ENCODE data around the gene DLGAP4. TPM values are rescaled to one million over a fixed set of nuclear protein-coding genes. Genes with fewer than 3 reads are reported as not detected.

DLGAP4 gene
- total and polyA plus RNA-seq, 2 of the 13 experiments (the other 11 are each of a cell fraction or from before 2014, with no cell fraction given) = 15.2 to 26.7 TPM

DNA sequence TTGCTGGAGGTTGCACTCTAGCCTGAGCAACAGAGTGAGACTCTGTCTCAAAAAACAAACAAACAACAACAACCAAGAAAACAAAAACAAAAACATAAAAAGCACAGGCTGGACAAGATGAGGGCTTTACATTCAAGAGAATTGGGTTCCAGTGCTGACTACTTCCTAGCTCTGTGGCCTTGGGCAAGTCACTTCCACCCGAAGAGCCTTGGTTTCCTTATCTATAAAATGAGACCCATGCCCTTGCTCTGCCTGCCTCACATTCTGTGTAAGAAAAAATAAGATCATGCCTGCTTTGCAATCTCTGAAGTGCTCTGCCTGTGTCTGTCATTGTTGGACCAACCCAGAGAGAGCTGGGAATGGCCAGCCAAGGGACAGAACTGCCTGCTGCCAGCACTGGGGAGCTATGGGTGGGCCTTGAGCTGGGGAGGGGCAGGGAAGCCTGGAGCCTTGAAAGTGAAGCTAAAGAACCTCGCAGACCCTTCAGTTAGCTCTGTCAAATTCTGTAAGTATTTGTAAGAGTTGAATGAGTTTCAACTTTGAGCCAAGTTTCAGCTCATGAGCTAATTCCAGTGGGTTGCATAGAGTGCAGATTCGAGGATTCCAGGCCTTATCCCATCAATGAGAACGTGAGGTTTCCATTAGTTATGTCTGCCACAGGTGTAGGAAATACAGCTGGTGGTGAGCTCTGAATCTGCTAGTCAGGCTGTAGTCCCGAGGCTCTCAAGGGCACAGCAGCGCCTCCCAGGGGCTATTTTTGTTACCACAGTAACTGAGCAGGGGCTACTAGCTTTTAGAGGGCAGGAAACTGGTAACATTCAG is 93.2 kb downstream of the DLGAP4 start (continued):
- TF ChIP-seq REL (CRISPR knock-in tag; conservative IDR thresholded peaks at IDR 0.05) (no peak), SP140L (CRISPR knock-in tag; IDR thresholded peaks at IDR 0.05; ENCODE audit: borderline replicate concordance) (peak; percentile 64; the same call in 1 of the 2 replicates), ZNF790 (CRISPR knock-in tag; IDR thresholded peaks at IDR 0.05; ENCODE audit: borderline replicate concordance) (no peak), ZNF225 (CRISPR knock-in tag; IDR thresholded peaks at IDR 0.05) (no peak), ZNF564 (CRISPR knock-in tag; IDR thresholded peaks at IDR 0.05) (no peak), RAD21 (CRISPR knock-in tag; IDR thresholded peaks at IDR 0.05) (peak; percentile 90), RFX5 (IDR thresholded peaks at IDR 0.05; ENCODE audit: low read depth, low read length) (peak; percentile 55; the same call in 1 of the 2 replicates), MZF1 (CRISPR knock-in tag; IDR thresholded peaks at IDR 0.05; ENCODE audit: borderline replicate concordance) (no peak), ZKSCAN8 (CRISPR knock-in tag; IDR thresholded peaks at IDR 0.05; ENCODE audit: borderline replicate concordance) (peak; percentile 79; the same call in 1 of the 2 replicates), ZNF724P (CRISPR knock-in tag; IDR thresholded peaks at IDR 0.05; ENCODE audit: borderline replicate concordance) (no peak), ESRRA (CRISPR knock-in tag; IDR thresholded peaks at IDR 0.05; ENCODE audit: low read depth) (no peak)
- TF ChIP-seq, protein P1, sequence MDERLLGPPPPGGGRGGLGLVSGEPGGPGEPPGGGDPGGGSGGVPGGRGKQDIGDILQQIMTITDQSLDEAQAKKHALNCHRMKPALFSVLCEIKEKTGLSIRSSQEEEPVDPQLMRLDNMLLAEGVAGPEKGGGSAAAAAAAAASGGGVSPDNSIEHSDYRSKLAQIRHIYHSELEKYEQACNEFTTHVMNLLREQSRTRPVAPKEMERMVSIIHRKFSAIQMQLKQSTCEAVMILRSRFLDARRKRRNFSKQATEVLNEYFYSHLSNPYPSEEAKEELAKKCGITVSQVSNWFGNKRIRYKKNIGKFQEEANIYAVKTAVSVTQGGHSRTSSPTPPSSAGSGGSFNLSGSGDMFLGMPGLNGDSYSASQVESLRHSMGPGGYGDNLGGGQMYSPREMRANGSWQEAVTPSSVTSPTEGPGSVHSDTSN (CRISPR knock-in tag; IDR thresholded peaks at IDR 0.05) = no peak
- TF ChIP-seq, protein P2, sequence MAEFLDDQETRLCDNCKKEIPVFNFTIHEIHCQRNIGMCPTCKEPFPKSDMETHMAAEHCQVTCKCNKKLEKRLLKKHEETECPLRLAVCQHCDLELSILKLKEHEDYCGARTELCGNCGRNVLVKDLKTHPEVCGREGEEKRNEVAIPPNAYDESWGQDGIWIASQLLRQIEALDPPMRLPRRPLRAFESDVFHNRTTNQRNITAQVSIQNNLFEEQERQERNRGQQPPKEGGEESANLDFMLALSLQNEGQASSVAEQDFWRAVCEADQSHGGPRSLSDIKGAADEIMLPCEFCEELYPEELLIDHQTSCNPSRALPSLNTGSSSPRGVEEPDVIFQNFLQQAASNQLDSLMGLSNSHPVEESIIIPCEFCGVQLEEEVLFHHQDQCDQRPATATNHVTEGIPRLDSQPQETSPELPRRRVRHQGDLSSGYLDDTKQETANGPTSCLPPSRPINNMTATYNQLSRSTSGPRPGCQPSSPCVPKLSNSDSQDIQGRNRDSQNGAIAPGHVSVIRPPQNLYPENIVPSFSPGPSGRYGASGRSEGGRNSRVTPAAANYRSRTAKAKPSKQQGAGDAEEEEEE (CRISPR knock-in tag; IDR thresholded peaks at IDR 0.05; ENCODE audit: borderline replicate concordance) = no peak
- TF ChIP-seq, protein P3, sequence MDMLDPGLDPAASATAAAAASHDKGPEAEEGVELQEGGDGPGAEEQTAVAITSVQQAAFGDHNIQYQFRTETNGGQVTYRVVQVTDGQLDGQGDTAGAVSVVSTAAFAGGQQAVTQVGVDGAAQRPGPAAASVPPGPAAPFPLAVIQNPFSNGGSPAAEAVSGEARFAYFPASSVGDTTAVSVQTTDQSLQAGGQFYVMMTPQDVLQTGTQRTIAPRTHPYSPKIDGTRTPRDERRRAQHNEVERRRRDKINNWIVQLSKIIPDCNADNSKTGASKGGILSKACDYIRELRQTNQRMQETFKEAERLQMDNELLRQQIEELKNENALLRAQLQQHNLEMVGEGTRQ (IDR thresholded peaks at IDR 0.05; ENCODE audit: low read depth, low read length) = no peak
- TF ChIP-seq, protein P3 (CRISPR knock-in tag; IDR thresholded peaks at IDR 0.05; ENCODE audit: borderline replicate concordance) = no peak
- TF ChIP-seq, protein P4, sequence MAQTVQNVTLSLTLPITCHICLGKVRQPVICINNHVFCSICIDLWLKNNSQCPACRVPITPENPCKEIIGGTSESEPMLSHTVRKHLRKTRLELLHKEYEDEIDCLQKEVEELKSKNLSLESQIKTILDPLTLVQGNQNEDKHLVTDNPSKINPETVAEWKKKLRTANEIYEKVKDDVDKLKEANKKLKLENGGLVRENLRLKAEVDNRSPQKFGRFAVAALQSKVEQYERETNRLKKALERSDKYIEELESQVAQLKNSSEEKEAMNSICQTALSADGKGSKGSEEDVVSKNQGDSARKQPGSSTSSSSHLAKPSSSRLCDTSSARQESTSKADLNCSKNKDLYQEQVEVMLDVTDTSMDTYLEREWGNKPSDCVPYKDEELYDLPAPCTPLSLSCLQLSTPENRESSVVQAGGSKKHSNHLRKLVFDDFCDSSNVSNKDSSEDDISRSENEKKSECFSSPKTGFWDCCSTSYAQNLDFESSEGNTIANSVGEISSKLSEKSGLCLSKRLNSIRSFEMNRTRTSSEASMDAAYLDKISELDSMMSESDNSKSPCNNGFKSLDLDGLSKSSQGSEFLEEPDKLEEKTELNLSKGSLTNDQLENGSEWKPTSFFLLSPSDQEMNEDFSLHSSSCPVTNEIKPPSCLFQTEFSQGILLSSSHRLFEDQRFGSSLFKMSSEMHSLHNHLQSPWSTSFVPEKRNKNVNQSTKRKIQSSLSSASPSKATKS (CRISPR knock-in tag; IDR thresholded peaks at IDR 0.05) = no peak
- TF ChIP-seq, protein P5, sequence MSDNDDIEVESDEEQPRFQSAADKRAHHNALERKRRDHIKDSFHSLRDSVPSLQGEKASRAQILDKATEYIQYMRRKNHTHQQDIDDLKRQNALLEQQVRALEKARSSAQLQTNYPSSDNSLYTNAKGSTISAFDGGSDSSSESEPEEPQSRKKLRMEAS (IDR thresholded peaks at IDR 0.05) = no peak
- TF ChIP-seq, protein P6, sequence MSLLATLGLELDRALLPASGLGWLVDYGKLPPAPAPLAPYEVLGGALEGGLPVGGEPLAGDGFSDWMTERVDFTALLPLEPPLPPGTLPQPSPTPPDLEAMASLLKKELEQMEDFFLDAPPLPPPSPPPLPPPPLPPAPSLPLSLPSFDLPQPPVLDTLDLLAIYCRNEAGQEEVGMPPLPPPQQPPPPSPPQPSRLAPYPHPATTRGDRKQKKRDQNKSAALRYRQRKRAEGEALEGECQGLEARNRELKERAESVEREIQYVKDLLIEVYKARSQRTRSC (CRISPR knock-in tag; IDR thresholded peaks at IDR 0.05; ENCODE audit: low read depth) = no peak
- TF ChIP-seq, protein P7, sequence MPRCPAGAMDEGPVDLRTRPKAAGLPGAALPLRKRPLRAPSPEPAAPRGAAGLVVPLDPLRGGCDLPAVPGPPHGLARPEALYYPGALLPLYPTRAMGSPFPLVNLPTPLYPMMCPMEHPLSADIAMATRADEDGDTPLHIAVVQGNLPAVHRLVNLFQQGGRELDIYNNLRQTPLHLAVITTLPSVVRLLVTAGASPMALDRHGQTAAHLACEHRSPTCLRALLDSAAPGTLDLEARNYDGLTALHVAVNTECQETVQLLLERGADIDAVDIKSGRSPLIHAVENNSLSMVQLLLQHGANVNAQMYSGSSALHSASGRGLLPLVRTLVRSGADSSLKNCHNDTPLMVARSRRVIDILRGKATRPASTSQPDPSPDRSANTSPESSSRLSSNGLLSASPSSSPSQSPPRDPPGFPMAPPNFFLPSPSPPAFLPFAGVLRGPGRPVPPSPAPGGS (CRISPR knock-in tag; IDR thresholded peaks at IDR 0.05) = no peak

All from HepG2 (cell line).